Body of pancreas (tissue), 4 donors: ENCODE data around the gene DCDC2B.
"Not testable (repeated sequence)": the region's sequence is repeated elsewhere in the genome, so short reads cannot be mapped to it uniquely, and the experiment has no call there.

Experiments used
- CTCF ChIP-seq, 7 experiments: fragments of 450-650 bp in 4 of 7; fragments of 200-600 bp in 3 of 7; sonication (generic) in 3 of 7; IDR thresholded peaks; one replicate each; pipeline ENCODE4 v1.5.1; 2016 to 2019; ENCODE audit warnings: antibody characterized with exemption in 7 of 7
- POLR2A ChIP-seq, 3 donors: fragments of 450-650 bp; IDR thresholded peaks; one replicate each; pipeline ENCODE4 v1.6.1; 2016; ENCODE audit warnings: antibody characterized with exemption in 3 of 3, mild to moderate bottlenecking in 2 of 3

DNA sequence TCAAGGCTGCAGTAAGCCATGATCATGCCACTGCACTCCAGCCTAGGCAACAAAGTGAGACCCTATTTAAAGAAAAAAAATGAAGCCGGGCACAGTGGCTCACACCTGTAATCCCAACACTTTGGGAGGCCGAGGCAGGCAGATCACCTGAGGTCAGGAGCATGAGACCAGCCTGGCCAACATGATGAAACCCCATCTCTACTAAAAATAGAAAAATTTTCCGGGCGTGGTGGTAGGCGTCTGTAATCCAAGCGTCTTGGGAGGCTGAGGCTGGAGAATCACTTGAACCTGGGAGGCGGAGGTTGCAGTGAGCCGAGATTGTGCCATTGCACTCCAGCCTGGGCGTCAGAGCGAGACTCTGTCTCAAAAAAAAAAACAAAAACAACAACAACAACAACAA is 43.3 kb upstream of the DCDC2B start:
- TF ChIP-seq CTCF, POLR2A (IDR thresholded peaks at IDR 0.05): not testable (repeated sequence)
